ENCODE data around the gene ZNF416.

Gene ZNF416

GRCh38 chr19:57557659-57558058 lies 21.1 kb downstream of the ZNF416 start:
- H3K4me3 ChIP-seq (ENCODE audit: low read depth, low read length): peak overlapping the region; percentile 74
- peaks cover 29% of the 10 kb centered on the region for H3K79me2 ChIP-seq
- no peaks in the 10 kb centered on the region for H3K36me3 ChIP-seq (ENCODE audit: control insufficient read depth, insufficient read depth, low read length)
- no peaks in the 10 kb centered on the region for H3K9me3 ChIP-seq (ENCODE audit: control insufficient read depth, low read length)
- H3K27me3 ChIP-seq (ENCODE audit: control insufficient read depth, insufficient read depth, low read length): no peaks in the 10 kb centered on the region
- no peak overlapping the region for H3K27ac ChIP-seq
- TF ChIP-seq CTCF (IDR thresholded peaks at IDR 0.05): no peak
- peaks cover 16% of the 10 kb centered on the region for H3K4me1 ChIP-seq
- H3K9ac ChIP-seq: no peak overlapping the region
- no peak overlapping the region for H2AFZ ChIP-seq
- H3K4me2 ChIP-seq (ENCODE audit: low read length): no peak overlapping the region

GRCh38 chr19:57552432-57552831 lies 26.3 kb downstream of the ZNF416 start:
- Histone ChIP-seq H3K27ac (no peak overlapping the region), H3K9me3 (ENCODE audit: control insufficient read depth, low read length) (no peaks in the 10 kb centered on the region)
- TF ChIP-seq CTCF (IDR thresholded peaks at IDR 0.05): no peak

GRCh38 chr19:57546513-57546912 lies 32.2 kb downstream of the ZNF416 start:
- Histone ChIP-seq H3K79me2 (no peaks in the 10 kb centered on the region), H3K9ac (no peak overlapping the region), H3K36me3 (ENCODE audit: control insufficient read depth, insufficient read depth, low read length) (peaks cover 21% of the 10 kb centered on the region), H2AFZ (no peak overlapping the region), H3K4me3 (ENCODE audit: low read depth, low read length) (no peak overlapping the region), H3K9me3 (ENCODE audit: control insufficient read depth, low read length) (peaks cover 7% of the 10 kb centered on the region), H3K4me2 (ENCODE audit: low read length) (no peak overlapping the region), H3K27me3 (ENCODE audit: control insufficient read depth, insufficient read depth, low read length) (no peaks in the 10 kb centered on the region), H3K4me1 (no peaks in the 10 kb centered on the region), H3K27ac (no peak overlapping the region)
- no peak for TF ChIP-seq CTCF (IDR thresholded peaks at IDR 0.05)

More at GRCh38 chr19:57552432-57552831, 26.3 kb downstream of the ZNF416 start:
- Histone ChIP-seq H3K4me2 (ENCODE audit: low read length) (no peak overlapping the region), H3K9ac (no peak overlapping the region), H3K27me3 (ENCODE audit: control insufficient read depth, insufficient read depth, low read length) (no peaks in the 10 kb centered on the region), H3K4me3 (ENCODE audit: low read depth, low read length) (no peak overlapping the region), H3K4me1 (no peaks in the 10 kb centered on the region), H3K36me3 (ENCODE audit: control insufficient read depth, insufficient read depth, low read length) (peaks cover 2% of the 10 kb centered on the region), H3K79me2 (peaks cover 16% of the 10 kb centered on the region), H2AFZ (no peak overlapping the region)

- H3K9ac ChIP-seq: no peak overlapping the region
- H3K4me3 ChIP-seq (ENCODE audit: low read depth, low read length): no peak overlapping the region
- TF ChIP-seq CTCF (IDR thresholded peaks at IDR 0.05): no peak
- peaks cover 5% of the 10 kb centered on the region for H3K36me3 ChIP-seq (ENCODE audit: control insufficient read depth, insufficient read depth, low read length)
- no peaks in the 10 kb centered on the region for H3K27me3 ChIP-seq (ENCODE audit: control insufficient read depth, insufficient read depth, low read length)
- H3K4me1 ChIP-seq: no peaks in the 10 kb centered on the region
- H3K27ac ChIP-seq: no peak overlapping the region
- H3K79me2 ChIP-seq: no peaks in the 10 kb centered on the region
- no peak overlapping the region for H2AFZ ChIP-seq
- H3K9me3 ChIP-seq (ENCODE audit: control insufficient read depth, low read length): peaks cover 6% of the 10 kb centered on the region
- H3K4me2 ChIP-seq (ENCODE audit: low read length): no peak overlapping the region
Measured at GRCh38 chr19:57537953-57538547, 40.7 kb downstream of the ZNF416 start.
